NB4 (cell line): Measurements from ENCODE around the gene PRR13.

ENCODE experiments used
- CTCF ChIP-seq: IDR thresholded peaks from one replicate; pipeline ENCODE4 v1.5.1; 2012; ENCODE audit warnings: low read depth, low read length
- MAX ChIP-seq: IDR thresholded peaks from 2 replicates; pipeline ENCODE4 v1.6.1; 2011; ENCODE audit warnings: low read depth, low read length
- POLR2A ChIP-seq: IDR thresholded peaks from 2 replicates; pipeline ENCODE4 v1.6.1; 2011; ENCODE audit warnings: mild to moderate bottlenecking; ENCODE audit not compliant: insufficient read length; ENCODE audit errors: extremely low read depth

- no peak for TF ChIP-seq CTCF
- no peak for TF ChIP-seq POLR2A
- no peak for TF ChIP-seq MAX
Observed at GRCh38 chr12:53402871-53403270, 38.7 kb upstream of the PRR13 start.
